HG02938 (cell line): ENCODE results near the gene RNPEPL1.
"Not testable (repeated sequence)": the region's sequence is repeated elsewhere in the genome, so short reads cannot be mapped to it uniquely, and the experiment has no call there.

Experiments
- ATAC-seq: cut with Tn5 transposase; IDR thresholded peaks from one replicate; pipeline ENCODE4 v1.9.1; 2021; ENCODE audit warnings: mild to moderate bottlenecking, moderate library complexity; ENCODE audit not compliant: unreplicated experiment

Gene RNPEPL1

DNA sequence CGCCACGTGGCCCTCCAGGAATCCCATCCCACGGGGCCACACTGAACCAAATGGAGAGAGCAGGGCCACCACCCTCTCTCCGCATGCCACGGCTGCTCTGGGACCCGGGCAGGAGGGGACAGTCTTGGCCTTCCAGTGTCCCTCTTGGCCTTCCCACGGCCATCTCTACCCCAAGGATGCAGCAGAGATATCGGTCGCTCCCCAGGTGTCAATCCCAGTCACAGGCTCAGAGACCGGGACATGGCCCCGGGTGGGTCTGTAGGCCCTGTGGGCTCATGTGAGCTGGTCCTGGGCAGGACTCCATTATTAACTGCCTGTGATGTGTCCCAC is 33.5 kb downstream of the RNPEPL1 start:
- no peak for ATAC-seq

DNA sequence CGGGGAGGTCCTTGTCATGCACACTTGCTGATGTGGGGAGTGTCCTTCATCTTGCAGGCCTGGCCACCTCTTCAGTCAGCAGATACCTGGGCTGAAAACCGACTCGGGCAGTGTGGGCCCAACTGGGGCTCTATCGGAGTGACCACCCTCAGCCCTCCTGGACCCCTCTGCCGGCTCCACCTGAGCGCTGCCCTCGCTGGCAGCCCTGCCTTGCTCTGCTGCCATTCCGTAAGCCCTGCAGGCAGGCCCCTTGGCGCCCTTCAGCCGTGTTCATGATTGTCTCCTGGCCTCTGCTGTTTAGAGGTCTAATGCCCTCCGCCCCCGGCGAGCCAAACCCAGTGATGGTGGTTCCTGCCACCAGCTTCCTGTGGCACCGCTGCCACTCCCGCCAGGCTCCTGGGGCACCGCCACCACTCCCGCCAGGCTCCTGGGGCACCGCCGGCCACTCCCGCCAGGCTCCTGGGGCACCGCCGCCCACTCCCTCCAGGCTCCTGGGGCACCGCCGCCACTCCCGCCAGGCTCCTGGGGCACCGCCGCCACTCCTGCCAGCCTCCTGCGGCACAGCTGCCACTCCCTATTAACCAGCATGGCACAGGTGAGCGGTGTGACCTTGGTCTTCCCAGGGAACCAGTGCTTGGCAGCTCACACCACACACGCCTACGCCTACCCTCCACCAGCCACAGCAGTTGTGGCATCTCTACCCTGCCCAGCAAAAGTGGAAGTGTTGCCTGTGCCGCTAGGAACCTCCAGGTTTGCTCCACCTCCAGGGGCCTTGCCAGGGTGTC is 34.2 kb downstream of the RNPEPL1 start:
- ATAC-seq = no peak

DNA sequence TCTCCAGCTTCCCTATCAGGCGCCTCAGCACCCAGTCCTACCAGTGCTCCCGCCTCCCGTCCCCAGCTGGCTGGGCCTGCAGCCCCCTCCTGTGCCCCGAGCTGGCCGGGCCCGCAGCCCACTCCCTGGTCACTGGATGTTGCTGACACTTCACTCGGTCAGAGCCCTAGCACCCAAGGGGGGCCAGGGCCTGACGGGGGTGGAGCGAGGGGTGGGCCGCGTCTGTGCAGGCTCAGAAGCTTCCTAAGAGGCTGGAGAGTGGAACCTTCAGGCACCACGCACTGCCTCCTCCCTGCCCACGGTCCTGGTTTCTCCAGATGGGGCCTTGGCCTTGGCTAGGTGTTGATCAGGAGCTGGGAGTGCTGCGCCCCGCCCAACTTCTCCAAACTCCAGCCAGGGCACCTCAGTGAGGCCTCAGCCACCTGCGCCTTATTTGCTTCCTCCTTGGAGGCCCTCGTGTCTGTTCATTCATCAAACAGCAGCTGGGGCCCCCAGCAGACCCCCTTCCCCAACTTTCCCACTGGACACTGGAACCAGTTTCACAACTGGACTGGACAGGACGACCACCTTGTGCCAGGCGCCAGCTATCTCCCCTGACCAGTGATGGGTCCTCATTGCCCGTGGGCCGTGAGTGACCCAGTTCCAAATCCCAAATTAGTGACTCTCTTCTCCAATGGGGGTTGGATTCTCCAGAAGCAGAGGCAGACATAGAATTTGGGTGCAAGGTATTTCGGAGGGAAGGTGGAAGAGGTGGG is 35.0 kb downstream of the RNPEPL1 start:
- no peak for ATAC-seq

DNA sequence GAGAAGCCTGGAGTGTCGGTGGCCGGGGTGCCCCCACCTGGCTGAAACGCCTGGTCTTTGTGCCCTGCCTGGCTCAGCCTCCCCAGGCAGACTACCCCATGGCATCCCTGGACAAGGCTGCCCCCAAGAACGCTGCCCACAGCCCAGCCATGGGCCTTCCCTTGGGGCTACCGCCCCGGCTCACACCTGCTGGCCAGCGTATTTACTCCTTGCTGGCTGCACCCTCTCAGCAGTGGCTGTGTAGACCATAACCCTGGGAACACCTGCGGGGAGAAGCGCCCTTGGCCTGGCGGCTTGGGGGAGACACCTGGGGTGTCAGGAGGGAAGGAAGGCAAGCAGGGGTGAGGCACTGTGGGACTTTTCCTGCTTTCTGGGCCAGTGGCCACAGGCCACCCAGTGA is 35.6 kb downstream of the RNPEPL1 start:
- ATAC-seq = no peak

DNA sequence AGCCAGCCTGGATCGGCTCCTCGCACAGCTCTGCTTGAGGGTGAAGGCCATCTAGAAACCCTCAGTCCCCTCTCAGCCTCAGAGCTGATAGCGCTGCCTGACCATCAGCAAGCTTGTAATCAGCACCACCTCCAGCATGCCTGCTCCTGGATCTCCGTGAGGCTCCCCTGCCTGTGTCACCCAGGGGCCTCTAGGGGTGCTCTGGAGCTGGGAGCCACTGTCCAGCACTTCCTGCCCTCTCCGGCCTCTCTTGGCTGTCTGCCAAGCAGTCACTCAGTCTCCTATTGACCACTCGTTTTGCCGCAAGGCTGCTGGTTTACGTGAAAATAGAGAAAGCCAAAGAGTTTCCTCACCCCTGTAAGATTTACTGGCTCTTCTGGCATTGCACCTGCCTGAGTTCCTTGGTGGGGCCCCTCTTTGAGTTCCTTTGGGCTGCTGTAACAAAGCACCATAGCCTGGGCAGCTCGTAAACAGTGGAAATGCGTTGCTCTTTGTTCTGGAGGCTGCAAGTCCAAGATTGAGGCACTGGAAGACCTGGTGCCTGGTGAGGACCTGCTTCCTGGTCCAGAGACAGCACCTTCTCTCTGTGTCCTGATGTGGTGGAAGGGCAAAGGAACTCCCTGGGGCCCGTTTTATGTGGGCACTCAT is 36.1 kb downstream of the RNPEPL1 start:
- ATAC-seq = no peak

DNA sequence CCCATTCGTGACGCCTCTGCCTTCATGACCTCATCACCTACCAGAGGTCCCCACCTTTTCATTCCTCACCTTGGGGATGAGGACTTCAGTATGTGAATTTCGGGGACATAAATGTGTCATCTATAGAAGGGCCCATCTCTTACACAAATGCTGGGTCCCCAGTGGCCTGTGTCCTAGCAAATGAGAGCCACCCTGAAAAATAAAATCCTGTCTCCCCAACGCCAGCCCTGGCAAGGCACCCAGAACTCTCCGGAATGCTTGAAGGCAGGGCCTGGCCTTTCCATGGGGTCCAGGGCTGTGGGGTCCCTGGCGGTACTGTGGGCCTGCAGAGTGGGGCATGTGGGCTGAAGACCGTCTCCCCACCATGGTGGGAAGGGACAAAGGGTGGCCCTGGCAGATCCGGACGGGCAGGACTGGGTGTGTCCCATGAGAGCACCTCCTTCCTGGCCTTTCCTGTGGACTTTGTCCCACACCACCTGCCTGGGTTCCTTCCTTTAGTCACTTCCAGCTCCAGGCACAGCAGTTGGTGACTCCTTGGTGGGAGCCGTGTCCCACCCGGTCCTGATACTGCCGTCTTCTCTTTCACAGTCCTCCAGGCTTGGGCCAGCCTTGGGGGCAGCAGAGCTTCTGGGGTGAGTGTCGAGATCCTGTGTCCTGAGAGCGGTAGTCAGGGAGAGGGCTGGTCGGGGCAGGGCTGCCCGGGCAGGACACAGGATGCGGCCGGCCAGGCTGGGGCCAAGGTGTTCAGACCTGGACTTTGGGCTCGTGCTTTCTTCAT is 36.8 kb downstream of the RNPEPL1 start:
- no peak for ATAC-seq

DNA sequence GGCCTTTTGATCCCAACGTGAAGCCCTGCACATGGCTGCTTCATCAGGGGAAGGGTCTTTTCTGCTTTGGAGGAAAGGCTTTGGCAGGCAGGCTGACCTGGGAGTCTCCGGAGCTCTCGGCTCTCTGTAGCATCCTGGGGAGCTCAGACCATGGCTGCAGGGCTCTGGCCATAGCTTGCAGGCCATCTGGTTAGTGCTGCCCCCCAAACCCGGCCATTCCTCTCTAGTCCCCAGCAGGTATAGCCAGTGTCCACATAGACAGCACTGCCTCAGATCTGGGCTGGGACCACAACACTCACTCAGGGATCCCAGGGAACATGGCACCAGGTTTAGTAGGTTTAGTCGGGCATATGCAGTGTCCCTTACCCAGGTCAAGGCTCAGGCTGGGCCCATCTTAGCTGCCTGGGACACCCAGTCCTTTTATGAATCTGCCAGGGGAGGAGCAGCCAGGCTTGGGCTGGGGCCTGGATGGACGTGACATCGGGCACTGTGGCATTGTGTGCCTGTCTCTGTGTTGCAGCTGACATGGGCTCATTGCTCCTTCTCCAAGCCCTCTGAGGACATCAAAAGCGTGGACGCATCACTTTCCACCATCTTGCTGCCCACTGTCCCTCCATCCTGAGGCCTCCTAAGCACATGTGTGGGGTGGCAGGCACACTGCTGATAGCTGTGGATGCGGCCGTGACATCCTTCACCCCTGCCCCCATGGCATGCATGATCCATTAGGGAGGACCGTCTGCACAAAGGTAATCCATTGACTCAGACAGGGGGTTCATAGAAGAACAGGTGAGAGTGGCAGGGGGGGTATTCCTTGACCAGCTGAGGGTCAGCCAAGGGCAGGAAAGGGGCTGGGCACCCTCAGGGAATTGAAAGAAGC is 37.8 kb downstream of the RNPEPL1 start:
- ATAC-seq = no peak

DNA sequence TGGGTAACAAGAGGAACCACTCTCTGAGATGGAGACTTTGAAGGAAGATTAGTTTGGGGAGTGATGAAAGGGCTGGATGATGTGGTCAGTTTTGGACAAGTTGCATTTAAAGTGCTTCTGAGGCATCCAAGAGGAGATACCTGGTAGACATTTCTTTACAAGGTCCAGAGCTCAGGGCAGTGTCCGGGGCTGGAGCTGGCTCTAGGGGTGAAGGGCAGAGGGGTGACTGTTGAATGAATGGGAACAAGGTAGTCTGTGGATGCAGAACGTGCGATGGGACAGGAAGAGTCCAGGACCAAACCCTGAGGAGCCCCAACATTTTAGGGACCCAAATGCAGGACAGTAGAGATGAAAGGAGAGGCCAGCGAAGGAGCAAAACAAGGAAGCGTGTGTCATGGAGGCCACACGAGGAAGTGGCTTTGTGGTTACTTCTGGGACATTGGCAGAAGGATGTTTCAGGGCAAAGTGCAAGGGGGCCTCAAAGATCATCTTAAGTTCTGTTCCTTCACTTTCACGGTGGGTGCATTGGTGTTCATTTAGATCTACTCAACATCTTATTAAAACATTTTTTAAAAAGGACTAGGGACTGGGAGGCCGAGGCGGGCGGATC is 43.4 kb downstream of the RNPEPL1 start:
- no peak for ATAC-seq

DNA sequence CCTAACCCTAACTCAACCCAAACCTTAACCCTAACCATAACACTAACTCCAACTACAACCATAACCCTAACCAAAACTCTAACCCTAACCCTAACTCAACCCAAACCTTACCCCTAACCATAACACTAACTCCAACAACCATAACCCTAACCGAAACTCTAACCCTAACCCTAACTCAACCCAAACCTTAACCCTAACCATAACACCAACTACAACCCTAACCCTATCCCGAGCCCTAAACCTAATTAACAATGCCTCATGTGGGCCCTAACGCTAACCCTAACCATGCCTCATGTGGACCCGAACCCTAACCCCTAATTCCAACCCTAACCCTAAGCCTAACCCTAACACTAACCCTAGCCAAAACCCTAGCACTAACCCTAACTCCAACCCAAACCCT is 45.5 kb downstream of the RNPEPL1 start:
- ATAC-seq = no peak

DNA sequence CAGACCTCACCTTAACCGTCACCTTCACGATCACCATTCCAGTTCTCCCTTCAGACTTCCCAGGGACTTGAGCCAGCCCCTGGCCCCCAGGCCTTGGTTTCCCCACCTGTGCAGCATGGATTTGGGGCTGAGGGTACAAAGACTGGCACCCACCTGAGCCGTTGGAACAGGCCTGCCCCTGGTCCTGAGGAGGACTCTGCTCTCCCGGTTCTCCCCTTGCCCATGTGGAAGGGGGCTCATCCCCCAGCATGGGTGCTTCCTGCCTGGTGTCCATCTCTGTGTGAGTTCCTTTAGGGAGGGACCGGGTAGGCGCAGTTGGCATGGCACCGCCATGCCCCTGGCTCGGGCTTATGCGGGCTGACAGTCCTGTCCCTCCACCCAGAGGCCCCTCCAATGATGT is 46.1 kb downstream of the RNPEPL1 start:
- ATAC-seq = no peak

DNA sequence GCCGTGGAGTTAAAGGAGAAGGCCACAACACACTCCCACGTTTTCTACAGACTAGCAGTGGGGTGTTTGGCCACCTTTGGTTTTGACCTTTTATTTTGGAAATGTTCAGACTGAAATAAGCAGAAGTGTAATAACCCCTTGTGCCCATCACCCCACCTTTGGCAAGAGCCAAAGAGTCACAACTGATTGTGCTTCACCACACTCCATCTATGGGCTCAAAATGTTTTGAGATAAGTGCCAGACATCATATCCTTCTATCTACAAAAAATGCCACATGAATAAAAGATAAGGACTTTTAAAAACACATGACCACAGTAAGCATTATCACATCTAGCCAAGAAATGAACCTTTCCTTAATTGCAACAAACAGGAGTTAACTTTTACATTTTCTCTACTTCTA is 47.1 kb downstream of the RNPEPL1 start:
- ATAC-seq = no peak

DNA sequence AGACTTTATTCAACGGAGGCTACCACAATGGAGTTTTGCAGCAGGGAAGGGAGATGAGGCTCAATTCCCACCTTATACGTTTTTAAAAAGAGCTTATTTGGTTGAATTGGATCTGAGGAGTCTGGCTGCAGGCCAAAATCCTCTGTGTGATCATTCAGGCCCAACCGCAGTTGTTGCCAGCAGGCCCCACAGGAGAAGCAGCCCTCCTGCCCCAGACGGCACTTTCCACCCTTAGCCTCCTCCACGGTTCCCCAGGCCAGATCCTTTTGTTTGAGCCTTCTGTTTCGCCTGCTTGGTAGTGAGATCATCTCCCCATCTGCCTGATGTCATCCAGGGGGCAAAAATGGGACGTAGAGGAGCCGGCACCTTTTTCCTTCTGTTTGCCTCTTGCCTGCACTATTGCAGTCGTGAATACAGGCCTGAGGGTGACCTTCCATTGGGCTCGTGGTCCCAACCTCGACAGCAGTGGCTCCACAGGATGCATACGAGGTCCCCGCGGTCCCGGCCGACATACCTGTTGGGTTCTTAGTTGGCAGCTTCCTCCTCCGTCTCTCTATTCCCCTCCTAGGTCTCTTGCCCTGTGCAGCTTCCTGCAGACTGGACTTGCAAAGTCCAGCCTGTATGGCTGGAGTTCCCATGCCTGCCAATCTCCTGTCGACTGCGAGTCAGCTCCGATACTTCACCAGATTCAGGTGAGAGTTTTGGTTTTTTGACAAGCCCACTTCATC is 47.7 kb downstream of the RNPEPL1 start:
- ATAC-seq = no peak

DNA sequence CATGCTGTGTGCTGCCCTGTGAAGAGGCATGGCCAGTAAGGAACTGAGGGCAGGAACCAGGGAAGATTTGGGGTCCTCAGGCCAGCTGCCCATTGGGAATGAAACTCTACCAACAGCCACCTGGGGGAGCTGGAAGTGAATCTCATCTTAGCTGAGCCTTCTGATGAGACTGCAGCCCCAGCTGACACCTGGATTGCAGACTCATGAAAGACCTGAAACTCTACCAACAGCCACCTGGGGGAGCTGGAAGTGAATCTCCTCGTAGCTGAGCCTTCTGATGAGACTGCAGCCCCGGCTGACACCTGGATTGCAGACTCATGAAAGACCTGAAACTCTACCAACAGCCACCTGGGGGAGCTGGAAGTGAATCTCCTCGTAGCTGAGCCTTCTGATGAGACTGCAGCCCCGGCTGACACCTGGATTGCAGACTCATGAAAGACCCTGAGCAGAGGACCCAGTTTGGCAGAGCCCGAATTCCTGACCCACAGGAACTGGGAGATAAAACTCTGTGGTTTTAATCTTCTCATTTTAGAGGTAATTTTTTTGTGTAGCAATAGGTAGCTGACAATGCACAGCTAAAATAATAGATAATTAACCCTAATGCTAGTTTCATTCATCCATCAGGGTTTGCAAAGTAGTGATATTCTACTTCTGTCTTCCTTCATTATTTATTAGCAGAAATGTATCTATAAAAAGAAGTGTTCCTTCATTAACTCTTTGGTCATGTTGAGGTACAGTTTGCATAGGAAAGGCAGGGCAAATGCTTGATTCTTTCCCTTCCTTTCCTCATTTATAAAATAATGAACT is 48.8 kb downstream of the RNPEPL1 start:
- not testable (repeated sequence) for ATAC-seq

DNA sequence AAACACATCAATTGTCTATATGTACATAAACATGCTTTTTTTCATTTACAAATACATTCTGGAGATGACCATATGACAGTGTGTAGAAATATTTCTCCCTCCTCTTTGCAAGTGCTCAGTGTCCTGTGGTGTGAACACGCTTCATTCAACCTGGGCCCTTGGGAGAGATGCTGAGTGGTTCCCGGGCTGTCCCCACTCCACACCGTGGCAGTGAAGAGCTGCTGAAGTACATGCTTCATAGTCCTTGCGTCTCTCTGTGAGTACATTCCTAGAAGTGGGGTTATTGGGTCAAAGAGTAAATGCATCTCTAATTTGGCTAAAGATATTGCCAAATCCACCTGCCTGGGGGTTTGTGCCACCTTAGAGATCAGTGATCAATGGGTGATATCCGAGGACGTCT is 50.5 kb downstream of the RNPEPL1 start:
- ATAC-seq = no peak

DNA sequence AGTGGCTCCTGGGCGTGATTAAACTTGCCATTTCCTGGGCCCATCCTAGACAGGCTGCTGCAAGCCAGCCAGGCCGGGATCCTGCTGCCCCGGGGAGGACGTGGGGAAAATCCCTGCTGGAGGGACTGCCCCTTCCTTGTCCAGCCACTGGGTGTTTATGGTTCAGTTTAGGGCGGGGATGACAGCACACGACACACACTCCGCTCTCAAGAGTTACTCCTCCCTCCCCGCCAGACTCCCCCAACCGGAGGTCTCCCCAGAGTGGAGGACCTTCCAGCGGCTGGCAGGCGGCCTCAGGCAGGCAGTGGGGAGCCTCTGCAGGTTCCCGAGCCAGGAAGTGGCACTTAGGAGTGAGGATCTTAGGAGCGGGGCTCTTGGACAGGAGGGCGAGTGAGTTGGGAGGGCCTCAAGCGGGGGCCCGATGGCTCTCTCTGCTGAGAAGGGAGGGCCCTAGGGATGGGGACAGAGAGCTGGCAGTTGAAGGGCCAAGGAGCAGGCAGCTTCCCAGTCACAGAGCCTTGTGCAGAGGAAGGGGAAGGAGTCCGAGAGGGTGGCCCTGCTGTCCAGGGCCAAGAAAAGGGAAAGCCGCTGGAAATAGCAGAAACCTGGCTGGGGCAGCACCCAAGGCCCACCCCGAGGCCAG is 51.3 kb downstream of the RNPEPL1 start:
- no peak for ATAC-seq

DNA sequence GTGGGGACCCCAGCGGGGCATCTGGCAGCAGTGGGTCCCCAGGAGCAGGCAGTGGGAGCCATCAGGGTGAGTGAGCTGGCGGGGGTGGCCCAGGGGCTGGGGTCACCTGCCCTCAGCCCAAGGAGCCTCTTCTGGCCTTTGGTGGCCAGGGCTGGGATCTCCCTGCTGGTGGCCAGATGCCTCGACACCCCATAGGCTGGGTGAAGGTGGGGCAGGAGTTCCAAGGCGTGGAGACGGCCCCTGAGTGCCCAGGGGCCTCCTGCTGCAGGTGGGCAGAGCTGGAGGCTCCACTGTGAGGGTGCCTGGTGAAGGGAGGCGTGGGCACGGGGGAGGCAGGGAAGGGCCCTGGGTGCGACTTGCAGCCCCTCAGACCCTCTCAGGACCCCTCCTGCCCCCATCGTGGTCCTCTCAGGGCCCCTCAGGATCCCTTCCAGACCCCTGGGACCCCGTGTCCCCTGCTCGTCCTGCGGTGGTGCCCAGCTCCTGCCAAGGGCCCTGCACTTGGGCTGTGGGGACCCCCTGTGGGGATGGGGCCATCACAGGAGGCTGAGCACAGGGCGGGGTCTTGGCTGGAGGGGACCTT is 52.0 kb downstream of the RNPEPL1 start:
- no peak for ATAC-seq

DNA sequence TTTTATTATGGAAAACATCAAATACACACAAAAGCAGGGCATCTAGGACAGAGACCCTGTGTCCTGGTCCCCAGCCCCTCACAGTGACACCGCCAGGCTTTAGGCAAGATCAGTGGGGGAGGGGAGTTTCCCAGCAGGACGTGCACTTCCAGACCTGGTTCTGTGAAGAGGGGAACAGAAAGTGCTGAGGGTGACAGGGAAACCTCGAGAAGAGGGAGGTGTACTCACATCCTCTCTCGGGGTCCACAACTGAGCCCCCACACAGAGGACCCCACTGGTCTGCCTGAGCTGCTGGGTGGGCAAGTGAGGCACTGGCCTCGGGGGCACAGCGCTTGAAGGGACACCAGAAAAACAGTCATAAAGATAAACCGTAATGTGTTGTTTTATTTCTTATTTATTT is 52.6 kb downstream of the RNPEPL1 start:
- ATAC-seq = no peak

DNA sequence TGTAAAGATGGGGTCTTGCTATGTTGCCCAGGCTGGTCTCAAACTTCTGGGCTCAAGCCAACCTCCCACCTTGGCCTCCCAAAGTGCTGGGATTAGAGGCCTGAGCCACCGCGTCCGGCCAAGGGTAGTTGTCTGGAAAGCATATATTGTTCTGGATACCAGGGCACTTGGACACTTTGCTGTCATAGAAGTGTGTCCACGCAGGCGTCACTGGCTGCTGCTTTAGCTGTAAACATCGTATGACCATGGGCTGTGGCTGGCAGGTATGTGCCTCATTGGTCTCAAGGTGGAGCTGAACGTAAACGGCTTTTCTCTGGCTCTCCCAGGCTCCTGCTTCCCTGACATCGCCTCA is 53.8 kb downstream of the RNPEPL1 start:
- ATAC-seq = no peak
